WTC11 (cell line): ENCODE results near the gene MAEA. TPM values are rescaled to one million over a fixed set of nuclear protein-coding genes. Genes with fewer than 3 reads are reported as not detected.
A peak's percentile ranks its signal among the peaks of the same experiment; 100 is the strongest.

Experiments
- ATAC-seq: fragments of 200-7000 bp; cut with Tn5 transposase; 2 replicates; pipeline ENCODE4 v1.10.0; 2021; ENCODE audit warnings: mild to moderate bottlenecking, moderate library complexity
- CTCF ChIA-PET: fragments of 300-600 bp; sonication (Branson Sonifier 250); formaldehyde crosslinking; loops from one replicate; lab custom pipeline; 2021; ENCODE audit warnings: antibody characterized with exemption; lab: Charles Lee
- POLR2A ChIA-PET: fragments of 350-600 bp; sonication (Branson Sonifier 250); formaldehyde crosslinking; loops from one replicate; lab custom pipeline; 2021; ENCODE audit warnings: antibody characterized with exemption; lab: Charles Lee
- DNase-seq: peaks from one replicate; pipeline ENCODE4 v3.0.0; 2021; ENCODE audit warnings: low spot score
- H3K27ac Mint-ChIP-seq: 2 replicates; pipeline ENCODE4 v1.8.0; 2021; ENCODE audit warnings: mixed read lengths
- H3K27me3 Mint-ChIP-seq: 2 replicates; pipeline ENCODE4 v1.8.0; 2021; ENCODE audit warnings: low read depth, mild to moderate bottlenecking, moderate library complexity, mixed read lengths
- H3K36me3 Mint-ChIP-seq: 2 replicates; pipeline ENCODE4 v1.8.0; 2021; ENCODE audit warnings: mixed read lengths
- H3K4me1 Mint-ChIP-seq: 2 replicates; pipeline ENCODE4 v1.8.0; 2022; ENCODE audit warnings: mixed read lengths
- H3K4me3 Mint-ChIP-seq: 2 replicates; pipeline ENCODE4 v1.8.0; 2021; ENCODE audit warnings: mild to moderate bottlenecking, moderate library complexity, mixed read lengths
- H3K9me3 Mint-ChIP-seq: 2 replicates; pipeline ENCODE4 v1.8.0; 2021; ENCODE audit warnings: mixed read lengths
- CBFB ChIP-seq: sonication (generic); formaldehyde crosslinking; IDR thresholded peaks from 2 replicates; pipeline ENCODE4 v1.8.1; 2022; ENCODE audit warnings: mild to moderate bottlenecking, low read depth, missing genetic modification reagents
- EMX1 ChIP-seq: fragments of 250-450 bp; sonication (Bioruptor Pico); IDR thresholded peaks from 2 replicates; pipeline ENCODE4 v1.8.0; 2021; ENCODE audit warnings: mild to moderate bottlenecking
- FOXK1 ChIP-seq: sonication (generic); formaldehyde crosslinking; IDR thresholded peaks from 2 replicates; pipeline ENCODE4 v1.8.0; 2022; ENCODE audit warnings: mild to moderate bottlenecking, moderate library complexity, missing genetic modification reagents
- GTF2I ChIP-seq: fragments of 250-450 bp; sonication (Bioruptor Pico); conservative IDR thresholded peaks from 2 replicates; pipeline ENCODE4 v1.4.0; 2021; ENCODE audit warnings: mild to moderate bottlenecking
- HMGA2 ChIP-seq: fragments of 250-450 bp; sonication (Bioruptor Pico); IDR thresholded peaks from 2 replicates; pipeline ENCODE4 v1.4.0; 2021; ENCODE audit warnings: mild to moderate bottlenecking, moderate library complexity
- KAT7 ChIP-seq: sonication (generic); formaldehyde crosslinking; IDR thresholded peaks from 2 replicates; pipeline ENCODE4 v1.8.1; 2023; ENCODE audit warnings: missing genetic modification reagents, mild to moderate bottlenecking, borderline replicate concordance
- MXD4 ChIP-seq: fragments of 250-450 bp; sonication (Bioruptor Pico); IDR thresholded peaks from 2 replicates; pipeline ENCODE4 v1.8.0; 2021; ENCODE audit warnings: mild to moderate bottlenecking, moderate library complexity, borderline replicate concordance
- NFE2L1 ChIP-seq: sonication (generic); formaldehyde crosslinking; IDR thresholded peaks from 2 replicates; pipeline ENCODE4 v1.8.1; 2023; ENCODE audit warnings: missing genetic modification reagents
- NFYB ChIP-seq: sonication (generic); formaldehyde crosslinking; conservative IDR thresholded peaks from 2 replicates; pipeline ENCODE4 v1.8.0; 2022; ENCODE audit warnings: low read depth, missing genetic modification reagents
- RELA ChIP-seq: sonication (generic); formaldehyde crosslinking; IDR thresholded peaks from 2 replicates; pipeline ENCODE4 v1.8.1; 2022; ENCODE audit warnings: missing genetic modification reagents, mild to moderate bottlenecking, borderline replicate concordance
- RORB ChIP-seq: fragments of 250-450 bp; sonication (Bioruptor Pico); IDR thresholded peaks from 2 replicates; pipeline ENCODE4 v1.9.0; 2021; ENCODE audit warnings: mild to moderate bottlenecking
- SMAD3 ChIP-seq: sonication (generic); formaldehyde crosslinking; IDR thresholded peaks from 2 replicates; pipeline ENCODE4 v1.8.0; 2022; ENCODE audit warnings: missing genetic modification reagents, mild to moderate bottlenecking, borderline replicate concordance
- ZNF138 ChIP-seq: sonication (generic); formaldehyde crosslinking; conservative IDR thresholded peaks from 2 replicates; pipeline ENCODE4 v1.8.1; 2022; ENCODE audit warnings: mild to moderate bottlenecking, moderate library complexity, missing genetic modification reagents
- ZNF232 ChIP-seq: sonication (generic); formaldehyde crosslinking; IDR thresholded peaks from 2 replicates; pipeline ENCODE4 v1.8.0; 2022; ENCODE audit warnings: mild to moderate bottlenecking, missing genetic modification reagents
- ZNF396 ChIP-seq: fragments of 250-450 bp; sonication (Bioruptor Pico); IDR thresholded peaks from 2 replicates; pipeline ENCODE4 v1.8.0; 2021; ENCODE audit warnings: mild to moderate bottlenecking, moderate library complexity, borderline replicate concordance
- ZNF416 ChIP-seq: fragments of 250-450 bp; sonication (Bioruptor Pico); IDR thresholded peaks from 2 replicates; pipeline ENCODE4 v1.9.0; 2021; ENCODE audit warnings: mild to moderate bottlenecking, inconsistent platforms
- total RNA-seq: library from RNA; stranded (reverse); gene quantifications from 3 replicates; pipeline ENCODE4 v1.2.3, GENCODE V29; 2021
- TF ChIP-seq, protein P1 (sequence below): fragments of 250-450 bp; sonication (Bioruptor Pico); IDR thresholded peaks from 2 replicates; pipeline ENCODE4 v2.1.2; 2022; ENCODE audit warnings: mild to moderate bottlenecking, moderate library complexity
- TF ChIP-seq, protein P2 (sequence below): fragments of 250-450 bp; sonication (Bioruptor Pico); IDR thresholded peaks from 2 replicates; pipeline ENCODE4 v1.9.0; 2021; ENCODE audit warnings: mild to moderate bottlenecking
- TF ChIP-seq, protein P3 (sequence below): sonication (generic); formaldehyde crosslinking; IDR thresholded peaks from 2 replicates; pipeline ENCODE4 v1.8.1; 2022; ENCODE audit warnings: missing genetic modification reagents, borderline replicate concordance
- TF ChIP-seq, protein P4 (sequence below): sonication (generic); formaldehyde crosslinking; IDR thresholded peaks from 2 replicates; pipeline ENCODE4 v1.8.1; 2023; ENCODE audit warnings: mild to moderate bottlenecking, missing genetic modification reagents
- TF ChIP-seq, protein P5 (sequence below): sonication (generic); formaldehyde crosslinking; IDR thresholded peaks from 2 replicates; pipeline ENCODE4 v1.8.0; 2022; ENCODE audit warnings: missing genetic modification reagents
- TF ChIP-seq, protein P6 (sequence below): sonication (generic); formaldehyde crosslinking; IDR thresholded peaks from 2 replicates; pipeline ENCODE4 v1.8.1; 2023; ENCODE audit warnings: mild to moderate bottlenecking, missing genetic modification reagents, moderate library complexity

The MAEA gene
- total RNA-seq, 1 experiment from 2014 or later = 86.9 TPM

DNA sequence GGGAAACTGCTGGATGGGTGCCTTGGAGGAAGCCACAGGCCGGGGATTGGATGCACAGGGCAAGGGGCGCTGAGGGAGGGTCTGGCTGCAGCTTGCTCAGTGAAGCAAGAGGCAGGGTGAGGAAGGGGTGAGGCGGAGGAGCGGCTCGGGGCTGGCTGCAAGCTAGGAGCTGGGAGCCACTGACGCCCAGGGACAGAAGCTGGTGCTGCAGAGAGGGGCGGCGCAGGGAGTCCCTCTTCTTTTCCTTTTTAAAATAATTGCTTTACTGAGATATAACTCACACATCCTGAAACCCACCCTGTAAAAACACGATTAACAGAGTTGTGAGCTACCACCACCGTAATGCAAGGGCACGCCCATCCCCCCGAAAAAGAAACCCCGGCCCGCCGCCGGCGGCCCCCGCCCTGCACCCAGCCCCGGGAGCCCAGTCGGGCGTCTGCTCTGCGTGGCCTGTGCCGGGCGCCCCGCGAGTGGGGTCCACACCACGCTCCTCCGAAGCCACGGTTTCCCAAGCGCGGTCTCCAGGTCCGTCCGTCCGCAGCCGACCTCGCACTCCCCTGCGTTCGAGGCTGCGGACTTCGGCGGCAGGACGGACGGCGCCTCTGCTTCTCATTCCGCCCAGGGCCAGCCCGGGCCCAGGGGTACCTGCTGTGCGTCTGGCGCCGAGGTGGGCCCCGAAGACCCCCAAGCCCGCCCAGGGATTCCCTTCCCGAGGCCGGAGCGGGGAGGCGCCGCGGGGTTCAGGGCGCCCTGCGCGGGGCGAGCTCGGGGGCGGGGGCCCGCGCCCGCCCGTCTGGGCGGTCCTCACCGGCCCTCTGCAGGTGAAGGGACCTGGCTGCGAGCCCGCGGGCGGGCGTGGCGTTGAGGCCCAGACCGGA, 56.5 kb downstream of the MAEA start:
- peaks cover 27% of the 10 kb centered on the region for H3K4me1 Mint-ChIP-seq
- peak overlapping the region; percentile 80 for H3K27ac Mint-ChIP-seq
- H3K9me3 Mint-ChIP-seq = no peaks in the 10 kb centered on the region
- peak overlapping the region; percentile 86 for H3K4me3 Mint-ChIP-seq
- H3K36me3 Mint-ChIP-seq = peaks cover 19% of the 10 kb centered on the region
- DNase-seq = peak; percentile 63
- ChIA-PET POLR2A (interaction anchor here (0.6 to 2.8 kb wide), 5 partner anchors 14 to 967 kb away, joined by 3 to 8 read pairs (median 5); partner anchors contain the start of genes CTBP1 and MAEA), CTCF (interaction anchor here (0.6 to 3.1 kb wide), 20 partner anchors 10 to 464 kb away, joined by 3 to 29 read pairs (median 4); partner anchors contain the start of genes MAEA and SPON2)
- peak; percentile 4 for ATAC-seq
- H3K27me3 Mint-ChIP-seq = no peaks in the 10 kb centered on the region
- TF ChIP-seq NFE2L1 (no peak), MXD4 (CRISPR knock-in tag) (no peak), GTF2I (CRISPR knock-in tag) (no peak), CBFB (CRISPR knock-in tag) (peak; percentile 14; the same call in 1 of the 2 replicates), SMAD3 (CRISPR knock-in tag) (no peak), ZNF138 (CRISPR knock-in tag) (no peak), RELA (0 out of 2 replicates have a peak, but pooled peaks have one; percentile 67), RORB (CRISPR knock-in tag) (no peak), EMX1 (CRISPR knock-in tag) (no peak), ZNF232 (no peak), FOXK1 (CRISPR knock-in tag) (no peak), ZNF396 (no peak), KAT7 (no peak), HMGA2 (no peak), ZNF416 (no peak), NFYB (no peak)
- TF ChIP-seq, protein P1, sequence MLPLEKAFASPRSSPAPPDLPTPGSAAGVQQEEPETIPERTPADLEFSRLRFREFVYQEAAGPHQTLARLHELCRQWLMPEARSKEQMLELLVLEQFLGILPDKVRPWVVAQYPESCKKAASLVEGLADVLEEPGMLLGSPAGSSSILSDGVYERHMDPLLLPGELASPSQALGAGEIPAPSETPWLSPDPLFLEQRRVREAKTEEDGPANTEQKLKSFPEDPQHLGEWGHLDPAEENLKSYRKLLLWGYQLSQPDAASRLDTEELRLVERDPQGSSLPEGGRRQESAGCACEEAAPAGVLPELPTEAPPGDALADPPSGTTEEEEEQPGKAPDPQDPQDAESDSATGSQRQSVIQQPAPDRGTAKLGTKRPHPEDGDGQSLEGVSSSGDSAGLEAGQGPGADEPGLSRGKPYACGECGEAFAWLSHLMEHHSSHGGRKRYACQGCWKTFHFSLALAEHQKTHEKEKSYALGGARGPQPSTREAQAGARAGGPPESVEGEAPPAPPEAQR (CRISPR knock-in tag) = no peak
- TF ChIP-seq, protein P2, sequence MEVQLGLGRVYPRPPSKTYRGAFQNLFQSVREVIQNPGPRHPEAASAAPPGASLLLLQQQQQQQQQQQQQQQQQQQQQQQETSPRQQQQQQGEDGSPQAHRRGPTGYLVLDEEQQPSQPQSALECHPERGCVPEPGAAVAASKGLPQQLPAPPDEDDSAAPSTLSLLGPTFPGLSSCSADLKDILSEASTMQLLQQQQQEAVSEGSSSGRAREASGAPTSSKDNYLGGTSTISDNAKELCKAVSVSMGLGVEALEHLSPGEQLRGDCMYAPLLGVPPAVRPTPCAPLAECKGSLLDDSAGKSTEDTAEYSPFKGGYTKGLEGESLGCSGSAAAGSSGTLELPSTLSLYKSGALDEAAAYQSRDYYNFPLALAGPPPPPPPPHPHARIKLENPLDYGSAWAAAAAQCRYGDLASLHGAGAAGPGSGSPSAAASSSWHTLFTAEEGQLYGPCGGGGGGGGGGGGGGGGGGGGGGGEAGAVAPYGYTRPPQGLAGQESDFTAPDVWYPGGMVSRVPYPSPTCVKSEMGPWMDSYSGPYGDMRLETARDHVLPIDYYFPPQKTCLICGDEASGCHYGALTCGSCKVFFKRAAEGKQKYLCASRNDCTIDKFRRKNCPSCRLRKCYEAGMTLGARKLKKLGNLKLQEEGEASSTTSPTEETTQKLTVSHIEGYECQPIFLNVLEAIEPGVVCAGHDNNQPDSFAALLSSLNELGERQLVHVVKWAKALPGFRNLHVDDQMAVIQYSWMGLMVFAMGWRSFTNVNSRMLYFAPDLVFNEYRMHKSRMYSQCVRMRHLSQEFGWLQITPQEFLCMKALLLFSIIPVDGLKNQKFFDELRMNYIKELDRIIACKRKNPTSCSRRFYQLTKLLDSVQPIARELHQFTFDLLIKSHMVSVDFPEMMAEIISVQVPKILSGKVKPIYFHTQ (CRISPR knock-in tag) = no peak
- TF ChIP-seq, protein P3, sequence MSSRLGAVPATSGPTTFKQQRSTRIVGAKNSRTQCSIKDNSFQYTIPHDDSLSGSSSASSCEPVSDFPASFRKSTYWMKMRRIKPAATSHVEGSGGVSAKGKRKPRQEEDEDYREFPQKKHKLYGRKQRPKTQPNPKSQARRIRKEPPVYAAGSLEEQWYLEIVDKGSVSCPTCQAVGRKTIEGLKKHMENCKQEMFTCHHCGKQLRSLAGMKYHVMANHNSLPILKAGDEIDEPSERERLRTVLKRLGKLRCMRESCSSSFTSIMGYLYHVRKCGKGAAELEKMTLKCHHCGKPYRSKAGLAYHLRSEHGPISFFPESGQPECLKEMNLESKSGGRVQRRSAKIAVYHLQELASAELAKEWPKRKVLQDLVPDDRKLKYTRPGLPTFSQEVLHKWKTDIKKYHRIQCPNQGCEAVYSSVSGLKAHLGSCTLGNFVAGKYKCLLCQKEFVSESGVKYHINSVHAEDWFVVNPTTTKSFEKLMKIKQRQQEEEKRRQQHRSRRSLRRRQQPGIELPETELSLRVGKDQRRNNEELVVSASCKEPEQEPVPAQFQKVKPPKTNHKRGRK (CRISPR knock-in tag) = no peak
- TF ChIP-seq, protein P4, sequence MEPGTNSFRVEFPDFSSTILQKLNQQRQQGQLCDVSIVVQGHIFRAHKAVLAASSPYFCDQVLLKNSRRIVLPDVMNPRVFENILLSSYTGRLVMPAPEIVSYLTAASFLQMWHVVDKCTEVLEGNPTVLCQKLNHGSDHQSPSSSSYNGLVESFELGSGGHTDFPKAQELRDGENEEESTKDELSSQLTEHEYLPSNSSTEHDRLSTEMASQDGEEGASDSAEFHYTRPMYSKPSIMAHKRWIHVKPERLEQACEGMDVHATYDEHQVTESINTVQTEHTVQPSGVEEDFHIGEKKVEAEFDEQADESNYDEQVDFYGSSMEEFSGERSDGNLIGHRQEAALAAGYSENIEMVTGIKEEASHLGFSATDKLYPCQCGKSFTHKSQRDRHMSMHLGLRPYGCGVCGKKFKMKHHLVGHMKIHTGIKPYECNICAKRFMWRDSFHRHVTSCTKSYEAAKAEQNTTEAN (CRISPR knock-in tag) = no peak
- TF ChIP-seq, protein P5, sequence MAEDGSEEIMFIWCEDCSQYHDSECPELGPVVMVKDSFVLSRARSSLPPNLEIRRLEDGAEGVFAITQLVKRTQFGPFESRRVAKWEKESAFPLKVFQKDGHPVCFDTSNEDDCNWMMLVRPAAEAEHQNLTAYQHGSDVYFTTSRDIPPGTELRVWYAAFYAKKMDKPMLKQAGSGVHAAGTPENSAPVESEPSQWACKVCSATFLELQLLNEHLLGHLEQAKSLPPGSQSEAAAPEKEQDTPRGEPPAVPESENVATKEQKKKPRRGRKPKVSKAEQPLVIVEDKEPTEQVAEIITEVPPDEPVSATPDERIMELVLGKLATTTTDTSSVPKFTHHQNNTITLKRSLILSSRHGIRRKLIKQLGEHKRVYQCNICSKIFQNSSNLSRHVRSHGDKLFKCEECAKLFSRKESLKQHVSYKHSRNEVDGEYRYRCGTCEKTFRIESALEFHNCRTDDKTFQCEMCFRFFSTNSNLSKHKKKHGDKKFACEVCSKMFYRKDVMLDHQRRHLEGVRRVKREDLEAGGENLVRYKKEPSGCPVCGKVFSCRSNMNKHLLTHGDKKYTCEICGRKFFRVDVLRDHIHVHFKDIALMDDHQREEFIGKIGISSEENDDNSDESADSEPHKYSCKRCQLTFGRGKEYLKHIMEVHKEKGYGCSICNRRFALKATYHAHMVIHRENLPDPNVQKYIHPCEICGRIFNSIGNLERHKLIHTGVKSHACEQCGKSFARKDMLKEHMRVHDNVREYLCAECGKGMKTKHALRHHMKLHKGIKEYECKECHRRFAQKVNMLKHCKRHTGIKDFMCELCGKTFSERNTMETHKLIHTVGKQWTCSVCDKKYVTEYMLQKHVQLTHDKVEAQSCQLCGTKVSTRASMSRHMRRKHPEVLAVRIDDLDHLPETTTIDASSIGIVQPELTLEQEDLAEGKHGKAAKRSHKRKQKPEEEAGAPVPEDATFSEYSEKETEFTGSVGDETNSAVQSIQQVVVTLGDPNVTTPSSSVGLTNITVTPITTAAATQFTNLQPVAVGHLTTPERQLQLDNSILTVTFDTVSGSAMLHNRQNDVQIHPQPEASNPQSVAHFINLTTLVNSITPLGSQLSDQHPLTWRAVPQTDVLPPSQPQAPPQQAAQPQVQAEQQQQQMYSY (CRISPR knock-in tag) = peak; percentile 6; the same call in 1 of the 2 replicates
- TF ChIP-seq, protein P6, sequence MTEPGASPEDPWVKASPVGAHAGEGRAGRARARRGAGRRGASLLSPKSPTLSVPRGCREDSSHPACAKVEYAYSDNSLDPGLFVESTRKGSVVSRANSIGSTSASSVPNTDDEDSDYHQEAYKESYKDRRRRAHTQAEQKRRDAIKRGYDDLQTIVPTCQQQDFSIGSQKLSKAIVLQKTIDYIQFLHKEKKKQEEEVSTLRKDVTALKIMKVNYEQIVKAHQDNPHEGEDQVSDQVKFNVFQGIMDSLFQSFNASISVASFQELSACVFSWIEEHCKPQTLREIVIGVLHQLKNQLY (CRISPR knock-in tag) = no peak
